Natural killer cell (primary cell): Measurements from ENCODE around the gene ZNF630. TPM values are rescaled to one million over a fixed set of nuclear protein-coding genes. Genes with fewer than 3 reads are reported as not detected.

Experiments used
- total RNA-seq, 4 donors: library from RNA; stranded (reverse); fragments of 120-200 nt in 1 of 4; gene quantifications; one replicate each; pipeline versions ENCODE4 v1.2.3 to v1.2.4, GENCODE V29; 2013 to 2022

Gene ZNF630
- total RNA-seq, 3 donors from 2014 or later (not counting 1 experiment from before 2014, with no cell fraction given), result 2.2 to 3.4 (median 3.1) TPM

Other genes starting within 250 kb of the ZNF630 start
- gene ZNF81, start 234.7 kb downstream of the ZNF630 start, total RNA-seq, result 10 to 100 TPM; 20.9 to 23.7 (median 21.2) TPM
- gene ZNF182, start 67.7 kb downstream of the ZNF630 start, total RNA-seq, result 10 to 100 TPM in 1 of 3 donors, 1 to 10 TPM in 2; 7.1 to 10.4 (median 7.8) TPM
- gene SPACA5, start 64.7 kb downstream of the ZNF630 start, total RNA-seq, result not detected
- gene SPACA5B, start 59.0 kb upstream of the ZNF630 start, total RNA-seq, result not detected
- not detected for gene SSX5, start 125.2 kb upstream of the ZNF630 start, total RNA-seq
- gene SSX1, start 183.8 kb upstream of the ZNF630 start, total RNA-seq, result not detected